PC-9 (cell line): ENCODE data around the gene UBA52. TPM values are rescaled to one million over a fixed set of nuclear protein-coding genes. Genes with fewer than 3 reads are reported as not detected.

Experiments
- BruUV-seq: library from RNA; stranded (reverse); fragments of 400-500 nt; replicated peaks from 2 replicates; lab custom pipeline; 2021; lab: Mats Ljungman, UMichigan
- CTCF ChIA-PET: fragments of 300-600 bp; sonication (Branson Sonifier 250); formaldehyde crosslinking; loops from one replicate; lab custom pipeline; 2022; ENCODE audit warnings: antibody characterized with exemption; lab: Charles Lee
- POLR2A ChIA-PET: fragments of 300-600 bp; sonication (Branson Sonifier 250); formaldehyde crosslinking; loops from one replicate; lab custom pipeline; 2022; ENCODE audit warnings: antibody characterized with exemption; ENCODE audit not compliant: unreplicated experiment; lab: Charles Lee
- DNase-seq, 2 experiments: peaks; one replicate each; pipeline versions ENCODE4 v3.0.0 to v3.0.0-alpha.2; 2015 to 2022; ENCODE audit warnings: mixed read lengths in 1 of 2
- H2AFZ ChIP-seq: fragments of 200-600 bp; sonication (generic); 2 replicates; pipeline ENCODE4 v1.8.1; 2017; ENCODE audit warnings: antibody characterized with exemption
- H3F3A ChIP-seq: fragments of 200-600 bp; sonication (generic); 2 replicates; pipeline ENCODE4 v1.8.1; 2017; ENCODE audit warnings: antibody characterized with exemption, mild to moderate bottlenecking, low read depth; ENCODE audit not compliant: insufficient read depth
- H3K27ac ChIP-seq: fragments of 200-600 bp; sonication (generic); 2 replicates; pipeline ENCODE4 v1.6.1; 2016; ENCODE audit warnings: mixed run types
- H3K27me3 ChIP-seq: fragments of 200-600 bp; sonication (generic); 2 replicates; pipeline ENCODE4 v1.6.1; 2016; ENCODE audit warnings: low read depth, mixed run types; ENCODE audit not compliant: insufficient read depth
- H3K36me3 ChIP-seq: fragments of 200-600 bp; sonication (generic); 2 replicates; pipeline ENCODE4 v1.6.1; 2016; ENCODE audit warnings: low read depth, mixed run types
- H3K4me1 ChIP-seq: fragments of 200-600 bp; sonication (generic); replicated peaks from 2 replicates; pipeline ENCODE4 v1.6.1; 2016; ENCODE audit warnings: mixed run types; ENCODE audit not compliant: insufficient read depth
- H3K4me2 ChIP-seq: fragments of 200-600 bp; sonication (generic); 2 replicates; pipeline ENCODE4 v1.6.1; 2017; ENCODE audit warnings: mixed run types
- H3K4me3 ChIP-seq: fragments of 200-600 bp; sonication (generic); 2 replicates; pipeline ENCODE4 v1.6.1; 2016; ENCODE audit warnings: mixed run types
- H3K79me2 ChIP-seq: fragments of 200-600 bp; sonication (generic); 2 replicates; pipeline ENCODE4 v1.6.1; 2017; ENCODE audit warnings: low read depth, mixed run types
- H3K9me2 ChIP-seq: fragments of 200-600 bp; sonication (generic); 2 replicates; pipeline ENCODE4 v1.8.1; 2017; ENCODE audit warnings: mild to moderate bottlenecking; ENCODE audit not compliant: insufficient read depth
- H3K9me3 ChIP-seq: fragments of 200-600 bp; sonication (generic); 2 replicates; pipeline ENCODE4 v1.8.1; 2016; ENCODE audit warnings: low read depth; ENCODE audit not compliant: insufficient read depth
- H4K20me1 ChIP-seq: fragments of 200-600 bp; sonication (generic); 2 replicates; pipeline ENCODE4 v1.8.1; 2017; ENCODE audit not compliant: insufficient read depth
- CTCF ChIP-seq: fragments of 200-600 bp; sonication (generic); conservative IDR thresholded peaks from 2 replicates; pipeline ENCODE4 v1.6.1; 2017; ENCODE audit warnings: mixed run types, antibody characterized with exemption, mild to moderate bottlenecking, moderate library complexity
- EZH2 ChIP-seq: fragments of 200-600 bp; sonication (generic); IDR thresholded peaks from 2 replicates; pipeline ENCODE4 v1.8.0; 2017; ENCODE audit warnings: antibody characterized with exemption, low read depth
- intact Hi-C: fragments of 100-400 bp; cut with micrococcal nuclease; formaldehyde crosslinking; loops from one replicate; pipeline ENCODE4 v1.10.0; 2022; ENCODE audit not compliant: unreplicated experiment
- total RNA-seq: library from RNA; stranded (reverse); gene quantifications from 2 replicates; pipeline ENCODE4 v1.2.3, GENCODE V29; 2021

Gene UBA52
- total RNA-seq, 1 experiment from 2014 or later: 1,141 TPM

- no peaks in the 10 kb centered on the region for H3K9me3 ChIP-seq
- H4K20me1 ChIP-seq: no peaks in the 10 kb centered on the region
- TF ChIP-seq EZH2 (no peak), CTCF (no peak)
- H3K27ac ChIP-seq: peak overlapping the region; percentile 64
- peak overlapping the region; percentile 84 for H3K4me2 ChIP-seq
- BruUV-seq: TSS peak; percentile 80
- POLR2A ChIA-PET: interaction anchor here (0.5 to 0.8 kb wide), 3 partner anchors 30 to 1871 kb away, joined by 3 to 14 read pairs (median 4); no protein-coding TSS in a partner anchor
- H3K4me1 ChIP-seq: peaks cover 11% of the 10 kb centered on the region
- no peaks in the 10 kb centered on the region for H3K9me2 ChIP-seq
- H3F3A ChIP-seq: peaks cover 38% of the 10 kb centered on the region; the same call in 1 of the 2 replicates
- no peaks in the 10 kb centered on the region; the same call in 1 of the 2 replicates for H3K36me3 ChIP-seq
- CTCF ChIA-PET: interaction anchor here (0.9 kb wide), 1 partner anchor 243 kb away, joined by 3 read pairs; no protein-coding TSS in a partner anchor
- peak overlapping the region; percentile 92 for H2AFZ ChIP-seq
- intact Hi-C loops: loop anchor here (5.0 kb wide), 1 partner anchor 244 kb away; the partner anchor contains the start of gene UPF1
- H3K79me2 ChIP-seq: peaks cover 14% of the 10 kb centered on the region; the same call in 1 of the 2 replicates
- H3K4me3 ChIP-seq: peak overlapping the region; percentile 79
- no peaks in the 10 kb centered on the region for H3K27me3 ChIP-seq
- DNase-seq: no peak
These were observed 16.4 kb downstream of the UBA52 start for GRCh38 chr19:18587962-18588610.

- Histone ChIP-seq H3K4me2 (peak within 1 kb of the TSS; percentile 84), H3K79me2 (peaks cover 14% of the 10 kb centered on the region; the same call in 1 of the 2 replicates), H3K9me2 (no peaks in the 10 kb centered on the region), H3K27me3 (no peaks in the 10 kb centered on the region), H4K20me1 (no peaks in the 10 kb centered on the region), H3K27ac (peak within 1 kb of the TSS; percentile 64), H3K9me3 (no peaks in the 10 kb centered on the region), H3K4me3 (peak within 1 kb of the TSS; percentile 79), H2AFZ (peak within 1 kb of the TSS; percentile 92), H3K4me1 (peaks cover 11% of the 10 kb centered on the region), H3F3A (peaks cover 43% of the 10 kb centered on the region; the same call in 1 of the 2 replicates), H3K36me3 (no peaks in the 10 kb centered on the region; the same call in 1 of the 2 replicates)
- POLR2A ChIA-PET: interaction anchor here (0.5 to 0.6 kb wide), 4 partner anchors 31 to 1872 kb away, joined by 3 to 4 read pairs (median 4); no protein-coding TSS in a partner anchor
- CTCF ChIA-PET: interaction anchor here (0.7 to 0.9 kb wide), 2 partner anchors 61 to 242 kb away, joined by 3 read pairs; no protein-coding TSS in a partner anchor
- peak; percentile 66 to 81 for DNase-seq
- TF ChIP-seq CTCF (peak; percentile 92), EZH2 (no peak)
- intact Hi-C loops: loop anchor here (5.0 kb wide), 1 partner anchor 244 kb away; the partner anchor contains the start of gene UPF1
- BruUV-seq: no TSS peak
These were observed 17.1 kb downstream of the UBA52 start, which contains the start of gene REX1BD for GRCh38 chr19:18588611-18589379. Gene REX1BD (plus strand): TSS chr19:18588798. CDS start chr19:18588802, 4 bp downstream.
